Measurements from ENCODE around the gene PEX5L. TPM values are rescaled to one million over a fixed set of nuclear protein-coding genes. Genes with fewer than 3 reads are reported as not detected.

PEX5L gene
- total RNA-seq, 1 experiment from 2014 or later: 1.3 TPM

- DNase-seq (ENCODE audit: low spot score): no peak
These were observed 139.5 kb downstream of the PEX5L start for GRCh38 chr3:179897231-179897630.

GRCh38 chr3:179896507-179896906 lies 140.2 kb downstream of the PEX5L start:
- DNase-seq (ENCODE audit: low spot score): no peak

GRCh38 chr3:179895330-179895729 lies 141.4 kb downstream of the PEX5L start:
- no peak for DNase-seq (ENCODE audit: low spot score)

GRCh38 chr3:179887295-179887943 lies 149.3 kb downstream of the PEX5L start:
- no peak for DNase-seq (ENCODE audit: low spot score)

- DNase-seq (ENCODE audit: low spot score): no peak
These were observed 150.8 kb downstream of the PEX5L start for GRCh38 chr3:179885950-179886349.

- DNase-seq (ENCODE audit: low spot score): no peak
These were observed 152.6 kb downstream of the PEX5L start for GRCh38 chr3:179884136-179884535.

- DNase-seq (ENCODE audit: low spot score): no peak
These were observed 154.4 kb downstream of the PEX5L start for GRCh38 chr3:179882292-179882691.

GRCh38 chr3:179881791-179882190 lies 154.9 kb downstream of the PEX5L start:
- peak; percentile 18 for DNase-seq (ENCODE audit: low spot score)

- DNase-seq (ENCODE audit: low spot score): no peak
These were observed 155.9 kb downstream of the PEX5L start for GRCh38 chr3:179880868-179881267.

- DNase-seq (ENCODE audit: low spot score): no peak
These were observed 160.3 kb downstream of the PEX5L start for GRCh38 chr3:179876440-179876839.

GRCh38 chr3:179872842-179873241 lies 163.9 kb downstream of the PEX5L start:
- DNase-seq (ENCODE audit: low spot score): no peak

- no peak for DNase-seq (ENCODE audit: low spot score)
These were observed 165.0 kb downstream of the PEX5L start for GRCh38 chr3:179871782-179872181.

- DNase-seq (ENCODE audit: low spot score): no peak
These were observed 168.0 kb downstream of the PEX5L start for GRCh38 chr3:179868715-179869114.

- DNase-seq (ENCODE audit: low spot score): no peak
These were observed 168.8 kb downstream of the PEX5L start for GRCh38 chr3:179867961-179868360.

- no peak for DNase-seq (ENCODE audit: low spot score)
These were observed 170.8 kb downstream of the PEX5L start for GRCh38 chr3:179865861-179866505.

- no peak for DNase-seq (ENCODE audit: low spot score)
These were observed 174.8 kb downstream of the PEX5L start for GRCh38 chr3:179861953-179862352.

- no peak for DNase-seq (ENCODE audit: low spot score)
These were observed 175.4 kb downstream of the PEX5L start for GRCh38 chr3:179861292-179861691.

GRCh38 chr3:179860275-179861107 lies 176.2 kb downstream of the PEX5L start:
- no peak for DNase-seq (ENCODE audit: low spot score)

GRCh38 chr3:179853176-179853575 lies 183.6 kb downstream of the PEX5L start:
- peak; percentile 21 for DNase-seq (ENCODE audit: low spot score)

GRCh38 chr3:179852142-179852905 lies 184.4 kb downstream of the PEX5L start:
- peak; percentile 90 for DNase-seq (ENCODE audit: low spot score)

- no peak for DNase-seq (ENCODE audit: low spot score)
These were observed 188.0 kb downstream of the PEX5L start for GRCh38 chr3:179848711-179849110.

GRCh38 chr3:179842061-179842460 lies 194.7 kb downstream of the PEX5L start:
- DNase-seq (ENCODE audit: low spot score): no peak

Data from H4 (cell line).